Skeletal muscle tissue (tissue), 4 donors: ENCODE results near the gene SNORC. TPM values are rescaled to one million over a fixed set of nuclear protein-coding genes. Genes with fewer than 3 reads are reported as not detected.

Experiments used
- H3K27ac ChIP-seq: one replicate; pipeline ENCODE4 v1.7.0; 2013; ENCODE audit warnings: mild to moderate bottlenecking, low read depth, low read length, inconsistent platforms
- H3K27me3 ChIP-seq, 3 donors: one replicate each; pipeline ENCODE4 v1.7.0; 2013; ENCODE audit warnings: low read length in 3 of 3; ENCODE audit not compliant: control insufficient read depth in 3 of 3, insufficient read depth in 3 of 3
- H3K36me3 ChIP-seq, 3 donors: one replicate each; pipeline ENCODE4 v1.7.0; 2013; ENCODE audit warnings: low read length in 3 of 3; ENCODE audit not compliant: control insufficient read depth in 3 of 3, insufficient read depth in 3 of 3
- H3K4me1 ChIP-seq, 3 donors: one replicate each; pipeline ENCODE4 v1.7.0; 2013; ENCODE audit warnings: low read length in 3 of 3, mild to moderate bottlenecking in 3 of 3; ENCODE audit not compliant: control insufficient read depth in 3 of 3, insufficient read depth in 3 of 3
- H3K4me3 ChIP-seq, 3 donors: one replicate each; pipeline ENCODE4 v1.7.0; 2013; ENCODE audit warnings: low read length in 3 of 3
- H3K9ac ChIP-seq, 3 donors: one replicate each; pipeline ENCODE4 v1.7.0; 2013; ENCODE audit warnings: low read length in 3 of 3, mild to moderate bottlenecking in 3 of 3, moderate library complexity in 2 of 3, low read depth in 1 of 3
- H3K9me3 ChIP-seq, 3 donors: one replicate each; pipeline ENCODE4 v1.7.0; 2013; ENCODE audit warnings: low read length in 3 of 3; ENCODE audit not compliant: control insufficient read depth in 3 of 3
- total RNA-seq: library from RNA; depleted of rRNA; stranded (reverse); fragments of >200 nt; gene quantifications from one replicate; pipeline ENCODE4 v1.2.3, GENCODE V29; 2014
- donor health status: Osteomylitis.

Gene SNORC
- total RNA-seq, 1 donor from 2014 or later = under 0.01 TPM

- H3K4me1 ChIP-seq = peaks cover 4 to 11% (median 7%) of the 10 kb centered on the region in 3 donors
- H3K4me3 ChIP-seq = no peak overlapping the region
- no peaks in the 10 kb centered on the region for H3K9me3 ChIP-seq
- H3K27me3 ChIP-seq = peaks cover 0 to 6% (median 2%) of the 10 kb centered on the region in 3 donors
- H3K36me3 ChIP-seq = no peaks in the 10 kb centered on the region
- no peak overlapping the region for H3K27ac ChIP-seq
- no peak overlapping the region for H3K9ac ChIP-seq
Measured at GRCh38 chr2:232873909-232874641, 4.0 kb downstream of the SNORC start.

DNA sequence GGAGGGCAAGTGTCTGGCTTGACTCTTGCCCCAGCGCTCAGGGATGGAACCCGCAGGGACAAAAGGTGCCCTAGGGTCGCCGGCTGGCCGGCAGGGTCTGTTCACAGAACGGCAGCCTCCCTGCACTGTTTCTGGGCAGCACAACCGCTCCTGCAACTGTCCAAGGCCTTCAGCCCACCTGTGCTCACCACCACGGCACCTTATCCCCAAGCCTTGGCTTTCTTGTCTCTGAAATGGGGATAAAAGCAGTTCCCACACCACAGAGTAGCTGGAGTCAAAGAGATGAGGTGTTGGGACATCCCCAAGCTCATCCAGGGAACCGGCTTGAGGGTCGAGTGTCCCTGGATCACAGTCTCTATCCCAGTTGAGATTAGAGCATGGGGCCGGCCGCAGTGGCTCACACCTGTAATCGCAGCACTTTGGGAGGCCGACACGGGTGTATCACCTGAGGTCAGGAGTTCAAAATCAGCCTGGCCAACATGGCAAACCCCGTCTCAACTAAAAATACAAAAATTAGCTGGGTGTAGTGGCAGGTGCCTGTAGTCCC, 4.7 kb downstream of the SNORC start:
- Histone ChIP-seq H3K27ac (no peak overlapping the region), H3K27me3 (peaks cover 0 to 6% (median 2%) of the 10 kb centered on the region in 3 donors), H3K9ac (no peak overlapping the region), H3K4me1 (peaks cover 4 to 11% (median 7%) of the 10 kb centered on the region in 3 donors), H3K9me3 (no peaks in the 10 kb centered on the region), H3K36me3 (no peaks in the 10 kb centered on the region), H3K4me3 (no peak overlapping the region)

- H3K9ac ChIP-seq = peak overlapping the region in 1 of 3 donors; percentile 73
- peaks cover 0 to 6% (median 2%) of the 10 kb centered on the region in 3 donors for H3K27me3 ChIP-seq
- H3K4me3 ChIP-seq = peak overlapping the region in 2 of 3 donors; percentile 37 to 73
- H3K27ac ChIP-seq = no peak overlapping the region
- peaks cover 4 to 11% (median 7%) of the 10 kb centered on the region in 3 donors for H3K4me1 ChIP-seq
- no peaks in the 10 kb centered on the region for H3K36me3 ChIP-seq
- no peaks in the 10 kb centered on the region for H3K9me3 ChIP-seq
Measured at GRCh38 chr2:232875256-232876121, 5.4 kb downstream of the SNORC start.

- Histone ChIP-seq H3K4me3 (peak overlapping the region in 2 of 3 donors; percentile 60 to 70), H3K27ac (no peak overlapping the region), H3K4me1 (peaks cover 4 to 11% (median 7%) of the 10 kb centered on the region in 3 donors), H3K36me3 (no peaks in the 10 kb centered on the region), H3K9ac (peak overlapping the region in 1 of 3 donors; percentile 81), H3K9me3 (no peaks in the 10 kb centered on the region), H3K27me3 (peaks cover 0 to 6% (median 2%) of the 10 kb centered on the region in 3 donors)
Measured at GRCh38 chr2:232876161-232876977, 6.3 kb downstream of the SNORC start.

GRCh38 chr2:232876978-232877441, 6.9 kb downstream of the SNORC start:
- H3K27me3 ChIP-seq = peaks cover 0 to 6% (median 2%) of the 10 kb centered on the region in 3 donors
- H3K4me3 ChIP-seq = peak overlapping the region in 2 of 3 donors; percentile 60 to 70
- no peaks in the 10 kb centered on the region for H3K36me3 ChIP-seq
- peaks cover 4 to 11% (median 7%) of the 10 kb centered on the region in 3 donors for H3K4me1 ChIP-seq
- no peak overlapping the region for H3K27ac ChIP-seq
- H3K9me3 ChIP-seq = no peaks in the 10 kb centered on the region
- peak overlapping the region in 1 of 3 donors; percentile 81 for H3K9ac ChIP-seq

- Histone ChIP-seq H3K27me3 (peaks cover 0 to 6% (median 5%) of the 10 kb centered on the region in 3 donors), H3K9ac (no peak overlapping the region), H3K9me3 (no peaks in the 10 kb centered on the region), H3K4me3 (no peak overlapping the region), H3K4me1 (peaks cover 4 to 11% (median 7%) of the 10 kb centered on the region in 3 donors), H3K27ac (no peak overlapping the region), H3K36me3 (no peaks in the 10 kb centered on the region)
Measured at GRCh38 chr2:232877940-232878511, 8.0 kb downstream of the SNORC start.

- no peak overlapping the region for H3K27ac ChIP-seq
- H3K9me3 ChIP-seq = no peaks in the 10 kb centered on the region
- H3K4me1 ChIP-seq = peaks cover 4 to 11% (median 7%) of the 10 kb centered on the region in 3 donors
- H3K9ac ChIP-seq = no peak overlapping the region
- H3K36me3 ChIP-seq = no peaks in the 10 kb centered on the region
- peaks cover under 1 to 12% (median 11%) of the 10 kb centered on the region in 3 donors for H3K27me3 ChIP-seq
- no peak overlapping the region for H3K4me3 ChIP-seq
Measured at GRCh38 chr2:232878855-232879617, 9.0 kb downstream of the SNORC start.

DNA sequence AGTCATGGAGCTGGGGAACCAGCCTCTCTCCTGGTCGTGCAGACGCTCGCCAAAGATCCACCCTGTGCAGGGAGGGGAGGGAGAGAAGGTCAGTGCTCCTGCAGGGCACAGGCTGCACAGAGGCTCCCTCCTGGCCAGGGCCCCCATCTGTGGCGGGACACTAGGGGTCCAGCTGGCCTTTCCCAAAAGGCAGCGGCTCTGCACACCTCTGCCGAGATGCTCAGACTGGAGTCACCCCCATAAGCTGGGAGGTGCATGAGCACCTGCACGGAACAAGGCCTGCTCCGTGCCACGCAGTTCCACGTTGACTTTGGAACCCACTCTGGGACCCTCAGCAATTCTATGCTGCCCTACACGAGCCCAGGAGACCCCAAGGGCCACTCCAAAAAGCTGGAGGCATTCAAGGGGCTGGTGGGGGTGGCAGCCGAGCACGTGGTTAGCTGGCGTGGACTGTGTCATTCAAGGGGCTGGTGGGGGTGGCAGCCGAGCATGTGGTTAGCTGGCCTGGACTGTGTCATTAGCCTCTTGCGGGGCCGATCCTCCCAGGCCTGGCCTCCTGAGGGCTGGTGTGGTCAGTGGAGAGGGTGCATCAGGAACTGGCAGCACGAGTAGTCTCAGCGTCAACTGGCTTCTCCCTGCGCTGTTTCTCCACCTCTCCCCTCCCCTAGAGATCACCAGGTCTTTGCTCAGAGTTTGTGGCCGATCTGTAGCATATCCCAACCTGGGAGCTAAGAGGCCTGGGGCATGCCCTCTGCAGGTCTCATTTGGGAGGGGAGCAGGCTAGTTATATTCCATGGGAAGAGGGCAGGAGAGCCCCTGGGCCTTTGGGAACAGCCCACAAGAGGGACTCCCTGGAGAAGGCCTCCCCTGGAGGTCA, 9.8 kb downstream of the SNORC start:
- Histone ChIP-seq H3K9ac (no peak overlapping the region), H3K27me3 (peaks cover 4 to 18% (median 12%) of the 10 kb centered on the region in 3 donors), H3K36me3 (no peaks in the 10 kb centered on the region), H3K9me3 (no peaks in the 10 kb centered on the region), H3K4me3 (no peak overlapping the region), H3K4me1 (peaks cover 4 to 11% (median 7%) of the 10 kb centered on the region in 3 donors), H3K27ac (no peak overlapping the region)
